GM23248 (cell line): ENCODE measurements around the gene MVD. TPM values are rescaled to one million over a fixed set of nuclear protein-coding genes. Genes with fewer than 3 reads are reported as not detected.

ENCODE experiments used
- DNase-seq: peaks from one replicate; pipeline ENCODE4 v3.0.0-alpha.2; 2015
- H2AFZ ChIP-seq: fragments of 200-600 bp; sonication (generic); 2 replicates; pipeline ENCODE4 v1.6.1; 2016; ENCODE audit warnings: antibody characterized with exemption
- H3F3A ChIP-seq: fragments of 200-600 bp; sonication (generic); 2 replicates; pipeline ENCODE4 v1.6.1; 2016; ENCODE audit warnings: mild to moderate bottlenecking, antibody characterized with exemption, mixed run types; ENCODE audit not compliant: insufficient read depth
- H3K27ac ChIP-seq: fragments of 200-600 bp; sonication (generic); 2 replicates; pipeline ENCODE4 v1.5.1; 2016; ENCODE audit warnings: mild to moderate bottlenecking
- H3K27me3 ChIP-seq: fragments of 200-600 bp; sonication (generic); replicated peaks from 2 replicates; pipeline ENCODE4 v1.6.1; 2016; ENCODE audit warnings: mild to moderate bottlenecking; ENCODE audit not compliant: insufficient read depth
- H3K36me3 ChIP-seq: fragments of 200-600 bp; sonication (generic); 2 replicates; pipeline ENCODE4 v1.6.1; 2016; ENCODE audit warnings: low read depth, mild to moderate bottlenecking
- H3K4me1 ChIP-seq: fragments of 200-600 bp; sonication (generic); 2 replicates; pipeline ENCODE4 v1.6.1; 2016; ENCODE audit warnings: mild to moderate bottlenecking; ENCODE audit not compliant: insufficient read depth
- H3K4me2 ChIP-seq: fragments of 200-600 bp; sonication (generic); one replicate; pipeline ENCODE4 v1.6.1; 2016; ENCODE audit warnings: mild to moderate bottlenecking; ENCODE audit not compliant: unreplicated experiment
- H3K4me3 ChIP-seq: fragments of 200-600 bp; sonication (generic); 2 replicates; pipeline ENCODE4 v1.5.1; 2016; ENCODE audit warnings: mild to moderate bottlenecking
- H3K79me2 ChIP-seq: fragments of 200-600 bp; sonication (generic); 2 replicates; pipeline ENCODE4 v1.6.1; 2016; ENCODE audit warnings: mild to moderate bottlenecking; ENCODE audit not compliant: insufficient read depth
- H3K9ac ChIP-seq: fragments of 200-600 bp; sonication (generic); 2 replicates; pipeline ENCODE4 v1.6.1; 2016; ENCODE audit warnings: mild to moderate bottlenecking
- H3K9me2 ChIP-seq: fragments of 200-600 bp; sonication (generic); 2 replicates; pipeline ENCODE4 v1.6.1; 2016; ENCODE audit warnings: mixed run types, mild to moderate bottlenecking, moderate library complexity; ENCODE audit not compliant: insufficient read depth
- H3K9me3 ChIP-seq: fragments of 200-600 bp; sonication (generic); one replicate; pipeline ENCODE4 v1.6.1; 2017; ENCODE audit warnings: low read depth
- H4K20me1 ChIP-seq: fragments of 200-600 bp; sonication (generic); 2 replicates; pipeline ENCODE4 v1.6.0; 2016; ENCODE audit not compliant: insufficient read depth
- EZH2 ChIP-seq: fragments of 200-600 bp; sonication (generic); IDR thresholded peaks from 2 replicates; pipeline ENCODE4 v1.6.1; 2018; ENCODE audit warnings: antibody characterized with exemption, mild to moderate bottlenecking; ENCODE audit not compliant: insufficient read depth, poor library complexity, severe bottlenecking
- EZH2phosphoT487 ChIP-seq: fragments of 200-600 bp; sonication (generic); IDR thresholded peaks from 2 replicates; pipeline ENCODE4 v1.6.1; 2018; ENCODE audit warnings: antibody characterized with exemption, moderate library complexity, mild to moderate bottlenecking, low read depth; ENCODE audit not compliant: insufficient read depth
- WGBS, 2 experiments: methylation state at CpG; one replicate each; pipeline ENCODE4 v1.1.6; 2015 to 2017; ENCODE audit warnings: low lambda C conversion rate in 2 of 2, low coverage in 1 of 2; ENCODE audit errors: missing lambda C conversion rate in 2 of 2; 5-methylcytosine and 5-hydroxymethylcytosine counted together
- in situ Hi-C: fragments of 300-500 bp; cut with MboI; formaldehyde crosslinking; loops from 2 replicates; pipeline ENCODE4 v1.15.0; 2020
- polyA plus RNA-seq: library from polyadenylated mRNA; unstranded; fragments of >200 nt; fragmentation: Nextera tagmentation; extraction: Ambion mirVana; gene quantifications from 2 replicates; pipeline ENCODE4 v1.2.1, GENCODE V29; 2016
- total RNA-seq: library from RNA; depleted of rRNA; stranded (reverse); fragments of >200 nt; shearing (Covaris generic); gene quantifications from 2 replicates; pipeline ENCODE4 v1.2.3, GENCODE V29; 2014

Gene MVD
- total and polyA plus RNA-seq, 2 experiments from 2014 or later, result 25.0 to 27.4 TPM

- Histone ChIP-seq H3K27me3 (peaks cover 18% of the 10 kb centered on the region), H3K27ac (no peak overlapping the region), H3K4me3 (peak overlapping the region; percentile 59), H4K20me1 (no peaks in the 10 kb centered on the region), H3K4me2 (peak overlapping the region; percentile 49), H3K4me1 (no peaks in the 10 kb centered on the region), H3K9ac (no peak overlapping the region), H3K79me2 (no peaks in the 10 kb centered on the region), H3K9me2 (no peaks in the 10 kb centered on the region), H3K9me3 (no peaks in the 10 kb centered on the region), H2AFZ (peak overlapping the region; percentile 42), H3K36me3 (no peaks in the 10 kb centered on the region), H3F3A (no peaks in the 10 kb centered on the region)
- 2% methylated on average over 12 to 22 of the region's 25 CpGs for WGBS, 2 experiments
- peak; percentile 37 for DNase-seq
- in situ Hi-C loops, result no loop called here
- no peak for TF ChIP-seq EZH2
- TF ChIP-seq EZH2phosphoT487, result no peak
Measured at GRCh38 chr16:88686062-88686438, 23.2 kb upstream of the MVD start.

GRCh38 chr16:88685156-88686061, 22.5 kb upstream of the MVD start:
- Histone ChIP-seq H3K4me3 (peak overlapping the region; percentile 59), H3K9me2 (no peaks in the 10 kb centered on the region), H3K4me1 (no peaks in the 10 kb centered on the region), H3K27ac (no peak overlapping the region), H3K27me3 (peaks cover 18% of the 10 kb centered on the region), H4K20me1 (no peaks in the 10 kb centered on the region), H3K36me3 (no peaks in the 10 kb centered on the region), H3K4me2 (peak overlapping the region; percentile 49), H2AFZ (peak overlapping the region; percentile 42), H3K79me2 (no peaks in the 10 kb centered on the region), H3F3A (no peaks in the 10 kb centered on the region), H3K9me3 (no peaks in the 10 kb centered on the region), H3K9ac (no peak overlapping the region)
- peak; percentile 86 for DNase-seq
- TF ChIP-seq EZH2phosphoT487, result no peak
- 3 to 6% methylated on average over 30 to 33 of the region's 33 CpGs for WGBS, 2 experiments
- in situ Hi-C loops, result no loop called here

- H3K9me2 ChIP-seq, result no peaks in the 10 kb centered on the region
- in situ Hi-C loops, result no loop called here
- 56% methylated on average over 15 of the region's 15 CpGs for WGBS, 2 experiments
- no peak for TF ChIP-seq EZH2phosphoT487
- no peak for TF ChIP-seq EZH2
- no peak overlapping the region for H3K4me3 ChIP-seq
- peaks cover 18% of the 10 kb centered on the region for H3K27me3 ChIP-seq
- H3K9ac ChIP-seq, result no peak overlapping the region
- no peak overlapping the region for H2AFZ ChIP-seq
- no peaks in the 10 kb centered on the region for H3K9me3 ChIP-seq
- H4K20me1 ChIP-seq, result no peaks in the 10 kb centered on the region
- no peaks in the 10 kb centered on the region for H3K4me1 ChIP-seq
- H3K4me2 ChIP-seq, result peak overlapping the region; percentile 8
- no peaks in the 10 kb centered on the region for H3K79me2 ChIP-seq
- H3K36me3 ChIP-seq, result no peaks in the 10 kb centered on the region
- no peak for DNase-seq
- H3K27ac ChIP-seq, result no peak overlapping the region
- H3F3A ChIP-seq, result no peaks in the 10 kb centered on the region
Measured at GRCh38 chr16:88684569-88685155, 21.8 kb upstream of the MVD start.

GRCh38 chr16:88681709-88682451, 19.0 kb upstream of the MVD start:
- no peak overlapping the region for H3K4me2 ChIP-seq
- in situ Hi-C loops, result no loop called here
- no peaks in the 10 kb centered on the region for H3K36me3 ChIP-seq
- H3F3A ChIP-seq, result no peaks in the 10 kb centered on the region
- DNase-seq, result peak; percentile 57
- no peak overlapping the region for H3K9ac ChIP-seq
- no peaks in the 10 kb centered on the region for H3K9me2 ChIP-seq
- no peak for TF ChIP-seq EZH2
- TF ChIP-seq EZH2phosphoT487, result no peak
- H3K27me3 ChIP-seq, result 0 out of 2 replicates have a peak, but pooled peaks cover 8% of the 10 kb centered on the region
- H3K9me3 ChIP-seq, result no peaks in the 10 kb centered on the region
- 15 to 16% methylated on average over 20 to 21 of the region's 21 CpGs for WGBS, 2 experiments
- no peak overlapping the region for H3K27ac ChIP-seq
- no peaks in the 10 kb centered on the region for H4K20me1 ChIP-seq
- H2AFZ ChIP-seq, result no peak overlapping the region
- no peaks in the 10 kb centered on the region for H3K4me1 ChIP-seq
- H3K4me3 ChIP-seq, result no peak overlapping the region
- no peaks in the 10 kb centered on the region for H3K79me2 ChIP-seq
